ENCODE results near the gene TMEM52B.

Gene TMEM52B

GRCh38 chr12:10155966-10156365 lies 22.9 kb upstream of the TMEM52B start:
- no peak for DNase-seq (ENCODE audit: low spot score)
- in situ Hi-C loops (cut with MboI; ENCODE audit: low sequenced_read_pairs, unreplicated experiment), result no loop called here
- TF ChIP-seq CTCF (IDR thresholded peaks at IDR 0.05; ENCODE audit: borderline replicate concordance, control extremely low read depth, extremely low read depth, insufficient read depth, missing control alignments), result no peak

GRCh38 chr12:10158406-10158805 lies 20.4 kb upstream of the TMEM52B start:
- TF ChIP-seq CTCF (IDR thresholded peaks at IDR 0.05; ENCODE audit: borderline replicate concordance, control extremely low read depth, extremely low read depth, insufficient read depth, missing control alignments), result no peak
- in situ Hi-C loops (cut with MboI; ENCODE audit: low sequenced_read_pairs, unreplicated experiment), result no loop called here
- DNase-seq (ENCODE audit: low spot score), result no peak

GRCh38 chr12:10159280-10159679 lies 19.6 kb upstream of the TMEM52B start:
- DNase-seq (ENCODE audit: low spot score), result no peak
- no peak for TF ChIP-seq CTCF (IDR thresholded peaks at IDR 0.05; ENCODE audit: borderline replicate concordance, control extremely low read depth, extremely low read depth, insufficient read depth, missing control alignments)
- in situ Hi-C loops (cut with MboI; ENCODE audit: low sequenced_read_pairs, unreplicated experiment), result no loop called here

- TF ChIP-seq CTCF (IDR thresholded peaks at IDR 0.05; ENCODE audit: borderline replicate concordance, control extremely low read depth, extremely low read depth, insufficient read depth, missing control alignments), result no peak
- DNase-seq (ENCODE audit: low spot score), result no peak
- in situ Hi-C loops (cut with MboI; ENCODE audit: low sequenced_read_pairs, unreplicated experiment), result no loop called here
Observed at GRCh38 chr12:10160617-10161385, 18.0 kb upstream of the TMEM52B start.

GRCh38 chr12:10163084-10163483 lies 15.7 kb upstream of the TMEM52B start:
- DNase-seq (ENCODE audit: low spot score), result no peak
- TF ChIP-seq CTCF (IDR thresholded peaks at IDR 0.05; ENCODE audit: borderline replicate concordance, control extremely low read depth, extremely low read depth, insufficient read depth, missing control alignments), result no peak
- in situ Hi-C loops (cut with MboI; ENCODE audit: low sequenced_read_pairs, unreplicated experiment), result no loop called here

GRCh38 chr12:10165421-10165820 lies 13.4 kb upstream of the TMEM52B start:
- TF ChIP-seq CTCF (IDR thresholded peaks at IDR 0.05; ENCODE audit: borderline replicate concordance, control extremely low read depth, extremely low read depth, insufficient read depth, missing control alignments), result no peak
- no peak for DNase-seq (ENCODE audit: low spot score)
- in situ Hi-C loops (cut with MboI; ENCODE audit: low sequenced_read_pairs, unreplicated experiment), result no loop called here

Data from GM13976 (cell line).